Right atrium auricular region (tissue), 2 donors: ENCODE data around the gene ITIH3. TPM values are rescaled to one million over a fixed set of nuclear protein-coding genes. Genes with fewer than 3 reads are reported as not detected.

ENCODE experiments used
- DNase-seq: peaks from one replicate; pipeline ENCODE4 v3.0.0-alpha.2; 2019; ENCODE audit warnings: low spot score
- H3K27ac ChIP-seq, 2 donors: fragments of 200-600 bp; sonication (generic); 1 replicate in 1 of 2; 2 replicates in 1 of 2; pipeline ENCODE4 v1.5.1; 2016 to 2019
- H3K27me3 ChIP-seq, 2 donors: fragments of 200-600 bp; sonication (generic); one replicate each; pipeline versions ENCODE4 v1.5.1 to v1.6.0; 2017 to 2019
- H3K36me3 ChIP-seq: fragments of 200-600 bp; sonication (generic); one replicate; pipeline ENCODE4 v1.5.1; 2016
- H3K4me1 ChIP-seq, 2 donors: fragments of 200-600 bp; sonication (generic); one replicate each; pipeline versions ENCODE4 v1.5.1 to v1.6.0; 2017 to 2019
- H3K4me3 ChIP-seq, 2 donors: fragments of 200-600 bp; sonication (generic); 1 replicate in 1 of 2; 2 replicates in 1 of 2; pipeline ENCODE4 v1.5.1; 2017 to 2019; ENCODE audit warnings: mild to moderate bottlenecking in 1 of 2, moderate library complexity in 1 of 2
- H3K9me3 ChIP-seq, 2 donors: fragments of 200-600 bp; sonication (generic); one replicate each; pipeline ENCODE4 v1.5.1; 2019
- CTCF ChIP-seq, 2 donors: fragments of 200-600 bp; sonication (generic); IDR thresholded peaks; one replicate each; pipeline ENCODE4 v1.5.1; 2019; ENCODE audit warnings: antibody characterized with exemption in 2 of 2
- total RNA-seq, 2 donors: library from RNA; depleted of rRNA; stranded (reverse); fragments of >200 nt; gene quantifications; one replicate each; pipeline ENCODE4 v1.1.0, GENCODE V29; 2016

Gene ITIH3
- total RNA-seq, 2 donors from 2014 or later, result 0.19 to 2.1 TPM

- Histone ChIP-seq H3K4me3 (peak within 1 kb of the TSS in 1 of 2 donors; percentile 25), H3K27me3 (no peaks in the 10 kb centered on the region), H3K27ac (peak within 1 kb of the TSS; percentile 69 to 79), H3K36me3 (no peaks in the 10 kb centered on the region), H3K9me3 (no peaks in the 10 kb centered on the region), H3K4me1 (peaks cover 0 to 54% of the 10 kb centered on the region in 2 donors)
- DNase-seq, result peak; percentile 67
- no peak for TF ChIP-seq CTCF (IDR thresholded peaks at IDR 0.05)
Measured at GRCh38 chr3:52834871-52835501, 40.4 kb downstream of the ITIH3 start, which contains the start of gene MUSTN1. Gene MUSTN1, minus strand, starts transcription at chr3:52835019. Its CDS starts 71 bp downstream, at chr3:52834948.

- Histone ChIP-seq H3K4me3 (no peak overlapping the region), H3K36me3 (no peaks in the 10 kb centered on the region), H3K27ac (peak overlapping the region; percentile 69 to 79), H3K4me1 (peaks cover 0 to 49% of the 10 kb centered on the region in 2 donors), H3K27me3 (no peaks in the 10 kb centered on the region), H3K9me3 (no peaks in the 10 kb centered on the region)
- no peak for DNase-seq
- TF ChIP-seq CTCF (IDR thresholded peaks at IDR 0.05), result no peak
Measured at GRCh38 chr3:52835766-52836470, 41.3 kb downstream of the ITIH3 start.

- Histone ChIP-seq H3K36me3 (no peaks in the 10 kb centered on the region), H3K4me1 (peaks cover 0 to 49% of the 10 kb centered on the region in 2 donors), H3K27ac (peak overlapping the region; percentile 69 to 79), H3K9me3 (no peaks in the 10 kb centered on the region), H3K4me3 (no peak overlapping the region), H3K27me3 (no peaks in the 10 kb centered on the region)
- DNase-seq, result no peak
- TF ChIP-seq CTCF (IDR thresholded peaks at IDR 0.05), result no peak
Measured at GRCh38 chr3:52836471-52836845, 41.9 kb downstream of the ITIH3 start.

GRCh38 chr3:52836986-52837385 is 42.4 kb downstream of the ITIH3 start:
- H3K27me3 ChIP-seq, result no peaks in the 10 kb centered on the region
- no peaks in the 10 kb centered on the region for H3K36me3 ChIP-seq
- TF ChIP-seq CTCF (IDR thresholded peaks at IDR 0.05), result no peak
- peak overlapping the region in 1 of 2 donors; percentile 79 for H3K27ac ChIP-seq
- H3K9me3 ChIP-seq, result no peaks in the 10 kb centered on the region
- peaks cover 0 to 49% of the 10 kb centered on the region in 2 donors for H3K4me1 ChIP-seq
- no peak for DNase-seq
- H3K4me3 ChIP-seq, result no peak overlapping the region

GRCh38 chr3:52838561-52839267 is 44.1 kb downstream of the ITIH3 start:
- DNase-seq, result no peak
- peaks cover 0 to 66% of the 10 kb centered on the region in 2 donors for H3K4me1 ChIP-seq
- H3K36me3 ChIP-seq, result no peaks in the 10 kb centered on the region
- H3K27ac ChIP-seq, result no peak overlapping the region
- H3K27me3 ChIP-seq, result no peaks in the 10 kb centered on the region
- no peak overlapping the region for H3K4me3 ChIP-seq
- H3K9me3 ChIP-seq, result no peaks in the 10 kb centered on the region
- TF ChIP-seq CTCF (IDR thresholded peaks at IDR 0.05), result no peak
